Mesenchymal stem cell (in vitro differentiated cells and primary cell): Measurements from ENCODE around the gene TMEM87A.

Source experiments
- DNase-seq: peaks from one replicate; pipeline ENCODE4 v3.0.0-alpha.2; 2013
- H2AFZ ChIP-seq: one replicate; pipeline ENCODE4 v1.6.1; 2013; ENCODE audit warnings: low read depth, mild to moderate bottlenecking, control low read depth, inconsistent platforms, low read length, moderate library complexity
- H2AK5ac ChIP-seq: 2 replicates; pipeline ENCODE4 v1.6.1; 2013; ENCODE audit warnings: low read length, moderate library complexity, mild to moderate bottlenecking, inconsistent platforms; ENCODE audit not compliant: severe bottlenecking
- H2BK120ac ChIP-seq: one replicate; pipeline ENCODE4 v1.6.1; 2013; ENCODE audit warnings: low read depth, mild to moderate bottlenecking, inconsistent platforms, low read length, moderate library complexity
- H2BK12ac ChIP-seq, 2 experiments: one replicate each; pipeline ENCODE4 v1.6.1; 2013; ENCODE audit warnings: inconsistent platforms in 2 of 2, low read length in 2 of 2, mild to moderate bottlenecking in 2 of 2, moderate library complexity in 2 of 2, control low read depth in 1 of 2
- H2BK15ac ChIP-seq: one replicate; pipeline ENCODE4 v1.6.1; 2013; ENCODE audit warnings: mild to moderate bottlenecking, low read depth, inconsistent platforms; ENCODE audit not compliant: poor library complexity, severe bottlenecking
- H2BK5ac ChIP-seq: 2 replicates; pipeline ENCODE4 v1.6.1; 2013; ENCODE audit warnings: low read depth, mild to moderate bottlenecking, low read length, control low read depth, inconsistent platforms; ENCODE audit not compliant: poor library complexity, severe bottlenecking
- H3K14ac ChIP-seq, 2 experiments: one replicate each; pipeline ENCODE4 v1.6.1; 2013; ENCODE audit warnings: inconsistent platforms in 2 of 2, low read length in 2 of 2, control low read depth in 1 of 2, mild to moderate bottlenecking in 1 of 2, moderate library complexity in 1 of 2
- H3K18ac ChIP-seq, 2 experiments: one replicate each; pipeline ENCODE4 v1.6.1; 2013; ENCODE audit warnings: inconsistent platforms in 2 of 2, low read length in 2 of 2, control low read depth in 1 of 2, low read depth in 1 of 2, mild to moderate bottlenecking in 1 of 2
- H3K23ac ChIP-seq, 2 experiments: one replicate each; pipeline ENCODE4 v1.6.1; 2013; ENCODE audit warnings: inconsistent platforms in 2 of 2, low read length in 2 of 2, mild to moderate bottlenecking in 2 of 2, moderate library complexity in 2 of 2, control low read depth in 1 of 2
- H3K27ac ChIP-seq: 2 replicates; pipeline ENCODE4 v1.5.1; 2013; ENCODE audit warnings: mild to moderate bottlenecking, moderate library complexity, low read length, control low read depth, inconsistent platforms; ENCODE audit not compliant: poor library complexity, severe bottlenecking
- H3K27me3 ChIP-seq, 2 experiments: 2 replicates each; pipeline versions ENCODE4 v1.6.1 to v1.7.0; 2013; ENCODE audit warnings: low read length in 2 of 2, mild to moderate bottlenecking in 2 of 2, moderate library complexity in 2 of 2, control low read depth in 1 of 2, inconsistent platforms in 1 of 2; ENCODE audit not compliant: control insufficient read depth in 1 of 2, insufficient read depth in 1 of 2
- H3K36me3 ChIP-seq, 2 experiments: 2 replicates each; pipeline versions ENCODE4 v1.6.1 to v1.7.0; 2013; ENCODE audit warnings: low read length in 2 of 2, control low read depth in 1 of 2, inconsistent platforms in 1 of 2, low read depth in 1 of 2, mild to moderate bottlenecking in 1 of 2; ENCODE audit not compliant: insufficient read depth in 2 of 2, control insufficient read depth in 1 of 2
- H3K4ac ChIP-seq, 2 experiments: one replicate each; pipeline ENCODE4 v1.6.1; 2013; ENCODE audit warnings: inconsistent platforms in 2 of 2, low read length in 2 of 2, mild to moderate bottlenecking in 2 of 2, moderate library complexity in 2 of 2, control low read depth in 1 of 2, low read depth in 1 of 2
- H3K4me1 ChIP-seq: 2 replicates; pipeline ENCODE4 v1.6.1; 2013; ENCODE audit warnings: low read depth, low read length, control low read depth; ENCODE audit not compliant: control insufficient read depth, insufficient read depth
- H3K4me2 ChIP-seq: 2 replicates; pipeline ENCODE4 v1.6.1; 2013; ENCODE audit warnings: low read length, mild to moderate bottlenecking, inconsistent platforms; ENCODE audit not compliant: poor library complexity, severe bottlenecking
- H3K4me3 ChIP-seq, 2 experiments: 2 replicates each; pipeline versions ENCODE4 v1.5.1 to v1.7.0; 2013; ENCODE audit warnings: low read length in 2 of 2, mild to moderate bottlenecking in 2 of 2, control low read depth in 1 of 2, low read depth in 1 of 2; ENCODE audit not compliant: insufficient read depth in 1 of 2
- H3K79me1 ChIP-seq: replicated peaks from 2 replicates; pipeline ENCODE4 v1.6.1; 2013; ENCODE audit warnings: mild to moderate bottlenecking, control low read depth, low read length, inconsistent platforms; ENCODE audit not compliant: poor library complexity, severe bottlenecking
- H3K9ac ChIP-seq: 2 replicates; pipeline ENCODE4 v1.7.0; 2013; ENCODE audit warnings: mild to moderate bottlenecking, low read length, moderate library complexity
- H3K9me3 ChIP-seq: 2 replicates; pipeline ENCODE4 v1.7.0; 2013; ENCODE audit warnings: mild to moderate bottlenecking, low read length; ENCODE audit not compliant: control insufficient read depth
- H4K8ac ChIP-seq: one replicate; pipeline ENCODE4 v1.6.1; 2013; ENCODE audit warnings: inconsistent platforms, mild to moderate bottlenecking, low read length, moderate library complexity
- H4K91ac ChIP-seq: one replicate; pipeline ENCODE4 v1.6.1; 2013; ENCODE audit warnings: mild to moderate bottlenecking, low read length, inconsistent platforms
- WGBS: methylation state at CpG from one replicate; pipeline ENCODE4 v1.1.7; 2013; ENCODE audit warnings: mixed read lengths; 5-methylcytosine and 5-hydroxymethylcytosine counted together

TMEM87A gene

DNA sequence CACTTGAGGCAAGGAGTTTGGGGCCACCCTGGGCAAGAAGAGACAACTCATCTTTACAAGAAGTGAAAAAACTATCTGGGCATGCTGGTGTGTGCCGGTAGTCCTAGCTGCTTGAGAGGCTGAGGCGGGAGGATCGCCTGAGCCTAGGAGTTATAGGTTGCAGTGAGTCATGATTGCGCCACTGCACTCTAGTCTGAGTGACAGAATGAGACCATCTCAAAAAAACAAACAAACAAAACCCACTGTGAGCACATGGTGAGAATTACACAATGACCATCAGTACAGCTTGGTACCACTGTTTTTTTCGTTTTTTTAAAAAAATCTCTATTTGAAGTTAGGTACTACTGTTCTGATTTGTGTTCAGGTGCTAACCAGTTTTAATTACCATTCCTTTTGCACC is 78.7 kb downstream of the TMEM87A start:
- Histone ChIP-seq H3K36me3 (peaks cover 10 to 63% of the 10 kb centered on the region in 2 experiments), H2BK5ac (no peak overlapping the region), H3K4me1 (peaks cover 2% of the 10 kb centered on the region), H4K8ac (no peak overlapping the region), H2BK120ac (no peak overlapping the region), H3K14ac (no peak overlapping the region), H3K4me2 (no peak overlapping the region), H3K27me3 (no peaks in the 10 kb centered on the region), H3K23ac (no peak overlapping the region), H3K9ac (no peak overlapping the region), H2BK15ac (no peak overlapping the region), H3K18ac (no peak overlapping the region), H3K79me1 (peaks cover 19% of the 10 kb centered on the region), H4K91ac (no peak overlapping the region), H2AFZ (no peak overlapping the region), H2AK5ac (no peak overlapping the region), H3K4ac (no peak overlapping the region), H3K9me3 (no peaks in the 10 kb centered on the region), H3K27ac (no peak overlapping the region), H2BK12ac (no peak overlapping the region), H3K4me3 (no peak overlapping the region)
- 36% methylated on average over 3 of the region's 5 CpGs for WGBS
- peak; percentile 85 for DNase-seq

DNA sequence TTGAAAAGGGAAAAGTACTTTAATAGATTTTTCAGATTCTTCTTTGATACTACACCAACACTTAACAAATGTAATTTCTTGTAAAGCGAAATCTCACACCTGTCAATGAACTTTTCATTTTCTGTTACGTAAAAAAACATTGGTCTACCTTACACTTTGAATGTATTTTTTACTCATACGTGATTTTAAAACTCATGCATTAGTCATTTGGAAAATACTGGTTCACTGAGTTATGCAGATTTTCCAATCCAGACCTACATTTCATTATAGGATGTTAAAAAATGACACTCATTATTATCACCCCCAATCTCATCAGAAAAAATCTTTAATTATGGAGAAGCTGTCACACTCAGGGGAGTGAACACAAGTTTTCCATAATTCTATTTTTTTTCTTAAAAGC is 79.8 kb downstream of the TMEM87A start:
- Histone ChIP-seq H3K14ac (no peak overlapping the region), H2AFZ (no peak overlapping the region), H2AK5ac (no peak overlapping the region), H3K4me2 (no peak overlapping the region), H3K27me3 (no peaks in the 10 kb centered on the region), H3K23ac (no peak overlapping the region), H3K36me3 (peaks cover 12 to 61% of the 10 kb centered on the region in 2 experiments), H3K4me1 (peaks cover 2% of the 10 kb centered on the region), H4K8ac (no peak overlapping the region), H3K27ac (no peak overlapping the region), H3K79me1 (peaks cover 18% of the 10 kb centered on the region), H3K9me3 (no peaks in the 10 kb centered on the region), H4K91ac (no peak overlapping the region), H2BK5ac (no peak overlapping the region), H2BK120ac (no peak overlapping the region), H2BK12ac (no peak overlapping the region), H3K4ac (no peak overlapping the region), H3K9ac (no peak overlapping the region), H3K4me3 (no peak overlapping the region), H2BK15ac (no peak overlapping the region), H3K18ac (no peak overlapping the region)
- DNase-seq, result no peak
- 95% methylated on average over 3 of the region's 3 CpGs for WGBS

DNA sequence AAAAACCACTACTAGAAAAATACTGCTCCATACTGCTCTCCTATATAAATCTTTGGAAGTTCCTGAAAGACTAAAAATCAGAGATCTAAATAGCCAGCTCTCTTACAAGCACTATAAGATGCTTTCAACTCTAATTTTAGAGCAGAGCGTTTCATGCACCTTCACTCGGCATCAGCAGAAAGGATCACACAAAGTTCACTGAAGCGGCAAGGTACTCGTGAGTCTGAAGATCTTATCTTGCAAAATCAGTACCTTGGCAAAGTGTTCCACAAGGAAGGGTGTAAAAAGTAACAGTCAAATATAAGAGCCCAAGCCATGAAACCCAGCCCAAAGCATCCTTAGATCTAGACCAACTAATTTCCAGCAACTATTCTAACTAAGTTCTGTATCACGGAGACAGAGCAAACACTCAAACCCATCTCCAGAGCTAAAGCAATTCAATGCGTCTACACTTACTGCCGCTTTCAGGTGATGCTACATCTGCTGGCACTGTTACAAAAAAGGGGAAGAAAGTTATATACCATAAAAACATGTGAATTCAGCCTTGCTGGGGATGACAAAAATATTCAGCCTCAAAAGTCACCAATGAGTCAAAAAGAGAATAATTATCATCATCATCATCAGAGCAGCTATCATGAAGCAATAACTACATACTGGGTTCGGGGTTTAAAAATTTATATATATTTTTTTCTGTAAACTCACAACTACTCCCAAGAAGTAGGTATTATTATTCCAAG is 81.5 kb downstream of the TMEM87A start:
- Histone ChIP-seq H3K4ac (no peak overlapping the region), H2BK12ac (no peak overlapping the region), H2BK15ac (no peak overlapping the region), H3K23ac (no peak overlapping the region), H2AK5ac (no peak overlapping the region), H2AFZ (no peak overlapping the region), H4K91ac (no peak overlapping the region), H3K4me1 (peaks cover 2% of the 10 kb centered on the region), H3K79me1 (peaks cover 16% of the 10 kb centered on the region), H3K18ac (no peak overlapping the region), H3K27ac (no peak overlapping the region), H2BK5ac (no peak overlapping the region), H3K27me3 (no peaks in the 10 kb centered on the region), H3K9me3 (no peaks in the 10 kb centered on the region), H3K9ac (no peak overlapping the region), H3K36me3 (peaks cover 17 to 65% of the 10 kb centered on the region in 2 experiments), H2BK120ac (no peak overlapping the region), H3K4me2 (no peak overlapping the region), H3K14ac (no peak overlapping the region), H4K8ac (no peak overlapping the region), H3K4me3 (no peak overlapping the region)
- WGBS, result 97% methylated on average over 7 of the region's 8 CpGs
- no peak for DNase-seq

DNA sequence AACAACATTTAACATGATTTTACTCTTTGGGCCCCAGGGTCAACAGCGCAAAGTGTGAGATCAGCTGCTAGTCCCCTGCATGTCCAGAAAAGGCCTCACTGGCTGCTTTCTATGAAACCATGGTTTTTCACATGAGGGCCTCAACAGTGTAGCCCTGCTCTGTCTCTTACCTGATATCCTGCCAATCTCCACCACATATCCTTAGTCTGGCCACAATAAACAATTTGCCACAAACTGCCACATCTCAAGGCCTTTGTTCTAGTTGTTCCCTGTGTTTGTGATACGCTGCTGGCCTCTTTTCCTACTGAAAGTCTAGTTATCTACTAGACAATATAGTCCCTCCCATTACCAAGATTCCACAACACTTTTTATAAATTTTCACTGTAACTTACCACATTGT is 82.9 kb downstream of the TMEM87A start:
- Histone ChIP-seq H2BK15ac (no peak overlapping the region), H3K4me2 (no peak overlapping the region), H3K36me3 (peaks cover 23 to 79% of the 10 kb centered on the region in 2 experiments), H3K4me3 (no peak overlapping the region), H3K4ac (no peak overlapping the region), H2BK5ac (no peak overlapping the region), H3K79me1 (peaks cover 16% of the 10 kb centered on the region), H3K9ac (no peak overlapping the region), H3K23ac (no peak overlapping the region), H3K18ac (no peak overlapping the region), H4K91ac (no peak overlapping the region), H2BK120ac (no peak overlapping the region), H2BK12ac (no peak overlapping the region), H3K27ac (no peak overlapping the region), H3K4me1 (peaks cover 2% of the 10 kb centered on the region), H3K14ac (no peak overlapping the region), H2AK5ac (no peak overlapping the region), H3K9me3 (no peaks in the 10 kb centered on the region), H3K27me3 (no peaks in the 10 kb centered on the region), H4K8ac (no peak overlapping the region), H2AFZ (no peak overlapping the region)
- 94% methylated on average over 2 of the region's 2 CpGs for WGBS
- DNase-seq, result no peak
